ENCODE results near the gene RHOU.
"Not testable (repeated sequence)": the region's sequence is repeated elsewhere in the genome, so short reads cannot be mapped to it uniquely, and the experiment has no call there.

Gene RHOU

GRCh38 chr1:228734881-228735801 is at the start of gene RHOU:
TSS of gene RHOU (plus strand) at chr1:228735479. CDS start at chr1:228735743, 264 bp downstream.
- peak; percentile 65 for DNase-seq

GRCh38 chr1:228687587-228687986 is 47.7 kb upstream of the RHOU start:
- no peak for DNase-seq

GRCh38 chr1:228689255-228689654 is 46.0 kb upstream of the RHOU start:
- no peak for DNase-seq

GRCh38 chr1:228691211-228691610 is 44.1 kb upstream of the RHOU start:
- no peak for DNase-seq

GRCh38 chr1:228691926-228692325 is 43.4 kb upstream of the RHOU start:
- peak; percentile 36 for DNase-seq

GRCh38 chr1:228694447-228694846 is 40.8 kb upstream of the RHOU start:
- DNase-seq: not testable (repeated sequence)

GRCh38 chr1:228695015-228695955 is 40.0 kb upstream of the RHOU start:
- no peak for DNase-seq

GRCh38 chr1:228697207-228698016 is 37.9 kb upstream of the RHOU start:
- no peak for DNase-seq

GRCh38 chr1:228698017-228698329 is 37.3 kb upstream of the RHOU start:
- DNase-seq: no peak

- no peak for DNase-seq
These were observed 32.8 kb upstream of the RHOU start for GRCh38 chr1:228702433-228702832.

- no peak for DNase-seq
These were observed 29.0 kb upstream of the RHOU start for GRCh38 chr1:228706305-228706704.

GRCh38 chr1:228717081-228717480 is 18.2 kb upstream of the RHOU start:
- no peak for DNase-seq

GRCh38 chr1:228721407-228721806 is 13.9 kb upstream of the RHOU start:
- DNase-seq: no peak

GRCh38 chr1:228723287-228723686 is 12.0 kb upstream of the RHOU start:
- DNase-seq: no peak

- no peak for DNase-seq
These were observed 11.4 kb upstream of the RHOU start for GRCh38 chr1:228723921-228724320.

- no peak for DNase-seq
These were observed 10.1 kb upstream of the RHOU start for GRCh38 chr1:228725178-228725577.

- no peak for DNase-seq
These were observed 7.6 kb upstream of the RHOU start for GRCh38 chr1:228727681-228728171.

GRCh38 chr1:228732426-228732825 is 2.9 kb upstream of the RHOU start:
- DNase-seq: no peak

GRCh38 chr1:228733576-228733975 is 1.7 kb upstream of the RHOU start:
- no peak for DNase-seq

- no peak for DNase-seq
These were observed 750 bp downstream of the RHOU start for GRCh38 chr1:228735871-228736586.

GRCh38 chr1:228736844-228737445 is 1.7 kb downstream of the RHOU start:
- DNase-seq: no peak
